Right atrium auricular region (tissue), 2 donors: ENCODE measurements around the gene ERN1. TPM values are rescaled to one million over a fixed set of nuclear protein-coding genes. Genes with fewer than 3 reads are reported as not detected.
A peak's percentile ranks its signal among the peaks of the same experiment; 100 is the strongest.

Experiments used
- DNase-seq: peaks from one replicate; pipeline ENCODE4 v3.0.0-alpha.2; 2019; ENCODE audit warnings: low spot score
- H3K27ac ChIP-seq, 2 donors: fragments of 200-600 bp; sonication (generic); 1 replicate in 1 of 2; 2 replicates in 1 of 2; pipeline ENCODE4 v1.5.1; 2016 to 2019
- H3K27me3 ChIP-seq, 2 donors: fragments of 200-600 bp; sonication (generic); one replicate each; pipeline versions ENCODE4 v1.5.1 to v1.6.0; 2017 to 2019
- H3K36me3 ChIP-seq: fragments of 200-600 bp; sonication (generic); one replicate; pipeline ENCODE4 v1.5.1; 2016
- H3K4me1 ChIP-seq, 2 donors: fragments of 200-600 bp; sonication (generic); one replicate each; pipeline versions ENCODE4 v1.5.1 to v1.6.0; 2017 to 2019
- H3K4me3 ChIP-seq, 2 donors: fragments of 200-600 bp; sonication (generic); 1 replicate in 1 of 2; 2 replicates in 1 of 2; pipeline ENCODE4 v1.5.1; 2017 to 2019; ENCODE audit warnings: mild to moderate bottlenecking in 1 of 2, moderate library complexity in 1 of 2
- H3K9me3 ChIP-seq, 2 donors: fragments of 200-600 bp; sonication (generic); one replicate each; pipeline ENCODE4 v1.5.1; 2019
- CTCF ChIP-seq, 2 donors: fragments of 200-600 bp; sonication (generic); IDR thresholded peaks; one replicate each; pipeline ENCODE4 v1.5.1; 2019; ENCODE audit warnings: antibody characterized with exemption in 2 of 2
- total RNA-seq, 2 donors: library from RNA; depleted of rRNA; stranded (reverse); fragments of >200 nt; gene quantifications; one replicate each; pipeline ENCODE4 v1.1.0, GENCODE V29; 2016

ERN1 gene
- total RNA-seq, 2 donors from 2014 or later, result 7.0 to 11.9 TPM

GRCh38 chr17:64117981-64118979, 11.7 kb downstream of the ERN1 start:
- TF ChIP-seq CTCF (IDR thresholded peaks at IDR 0.05), result no peak
- no peaks in the 10 kb centered on the region for H3K27me3 ChIP-seq
- peak overlapping the region in 1 of 2 donors; percentile 16 for H3K4me3 ChIP-seq
- H3K4me1 ChIP-seq, result peaks cover 0 to 23% of the 10 kb centered on the region in 2 donors
- H3K9me3 ChIP-seq, result no peaks in the 10 kb centered on the region
- H3K36me3 ChIP-seq, result no peaks in the 10 kb centered on the region
- no peak overlapping the region for H3K27ac ChIP-seq
- DNase-seq, result peak; percentile 74

DNA sequence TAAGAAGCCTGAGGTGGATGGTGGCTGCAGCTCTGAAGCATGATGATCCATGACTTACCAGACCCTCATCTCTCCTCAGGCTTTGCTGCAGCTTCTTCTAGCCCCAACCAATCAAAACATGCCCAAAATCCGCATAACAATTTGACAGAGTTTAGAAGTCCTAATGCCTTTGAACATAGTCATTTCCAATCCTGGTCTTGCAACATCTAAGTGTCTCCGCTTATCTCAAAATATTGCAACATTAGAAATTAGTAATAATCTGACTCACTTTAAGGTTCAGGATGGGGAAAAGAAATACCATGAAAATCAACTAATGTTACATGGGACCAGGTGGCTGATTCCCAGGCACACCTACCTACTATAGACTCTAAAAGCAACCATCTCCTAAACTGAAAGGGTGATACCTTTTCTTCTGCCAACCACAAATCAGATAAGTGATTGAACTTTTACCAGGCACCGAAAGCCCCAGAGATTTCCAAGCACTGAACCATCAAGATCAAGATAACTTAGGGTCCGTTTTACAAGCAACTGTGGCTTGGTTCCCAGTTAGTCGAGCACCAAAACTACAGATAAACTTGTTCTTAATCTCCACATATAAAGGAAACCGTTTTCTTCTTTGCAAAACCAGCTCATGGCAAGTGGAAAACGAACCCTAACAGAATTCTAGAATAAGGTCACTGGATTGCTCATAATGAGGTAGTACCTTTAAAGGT, 14.0 kb downstream of the ERN1 start:
- H3K4me3 ChIP-seq, result no peak overlapping the region
- peaks cover 0 to 23% of the 10 kb centered on the region in 2 donors for H3K4me1 ChIP-seq
- no peak for TF ChIP-seq CTCF (IDR thresholded peaks at IDR 0.05)
- no peak overlapping the region for H3K27ac ChIP-seq
- H3K36me3 ChIP-seq, result no peaks in the 10 kb centered on the region
- DNase-seq, result no peak
- no peaks in the 10 kb centered on the region for H3K9me3 ChIP-seq
- H3K27me3 ChIP-seq, result no peaks in the 10 kb centered on the region

GRCh38 chr17:64115043-64115698, 14.8 kb downstream of the ERN1 start:
- Histone ChIP-seq H3K4me1 (peaks cover 0 to 23% of the 10 kb centered on the region in 2 donors), H3K9me3 (no peaks in the 10 kb centered on the region), H3K4me3 (no peak overlapping the region), H3K36me3 (no peaks in the 10 kb centered on the region), H3K27me3 (no peaks in the 10 kb centered on the region), H3K27ac (no peak overlapping the region)
- peak; percentile 63 for DNase-seq
- no peak for TF ChIP-seq CTCF (IDR thresholded peaks at IDR 0.05)

DNA sequence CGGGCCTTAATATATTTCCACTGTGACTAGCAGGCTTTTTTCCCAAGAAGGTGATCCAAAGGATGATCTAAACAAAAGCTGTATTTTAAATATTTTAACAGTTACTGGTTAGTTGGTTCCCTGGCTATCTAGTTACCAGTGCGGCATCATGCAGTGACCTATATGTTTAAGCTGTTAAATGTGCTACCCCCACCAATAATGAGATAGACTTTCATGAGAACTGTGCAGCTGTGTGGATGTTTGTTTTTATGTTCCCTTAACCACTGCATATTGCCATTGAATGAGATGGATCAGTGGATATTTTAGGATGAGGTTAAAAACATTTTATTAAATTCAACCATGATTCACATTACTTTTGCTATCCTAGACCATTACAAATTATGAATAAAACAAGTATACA, 16.9 kb downstream of the ERN1 start:
- no peak overlapping the region for H3K27ac ChIP-seq
- no peak overlapping the region for H3K4me3 ChIP-seq
- no peak for TF ChIP-seq CTCF (IDR thresholded peaks at IDR 0.05)
- no peak for DNase-seq
- H3K9me3 ChIP-seq, result no peaks in the 10 kb centered on the region
- no peaks in the 10 kb centered on the region for H3K27me3 ChIP-seq
- peaks cover 0 to 12% of the 10 kb centered on the region in 2 donors for H3K4me1 ChIP-seq
- no peaks in the 10 kb centered on the region for H3K36me3 ChIP-seq

- H3K27me3 ChIP-seq, result no peaks in the 10 kb centered on the region
- H3K36me3 ChIP-seq, result no peaks in the 10 kb centered on the region
- no peaks in the 10 kb centered on the region for H3K9me3 ChIP-seq
- no peak for TF ChIP-seq CTCF (IDR thresholded peaks at IDR 0.05)
- H3K4me1 ChIP-seq, result peaks cover 0 to 13% of the 10 kb centered on the region in 2 donors
- DNase-seq, result no peak
- H3K27ac ChIP-seq, result no peak overlapping the region
- H3K4me3 ChIP-seq, result no peak overlapping the region
These were observed 18.1 kb downstream of the ERN1 start for GRCh38 chr17:64111831-64112230.
